HEK293 (cell line): ENCODE data around the gene MLLT1.

Source experiments
- HOXA7 ChIP-seq: sonication (generic); formaldehyde crosslinking; IDR thresholded peaks from 2 replicates; pipeline ENCODE4 v1.8.1; 2022; ENCODE audit warnings: missing genetic modification reagents, borderline replicate concordance
- SETDB1 ChIP-seq: IDR thresholded peaks from one replicate; pipeline ENCODE4 v1.6.1; 2017; ENCODE audit warnings: mild to moderate bottlenecking, low read length, moderate library complexity, mixed read lengths; ENCODE audit not compliant: insufficient read length
- ZNF266 ChIP-seq: fragments of 450-650 bp; formaldehyde crosslinking; IDR thresholded peaks from 2 replicates; pipeline ENCODE4 v1.5.1; 2016; ENCODE audit warnings: missing biosample characterization, missing genetic modification characterization, low read depth
- ZNF549 ChIP-seq: fragments of 450-650 bp; IDR thresholded peaks from 2 replicates; pipeline ENCODE4 v1.5.1; 2018; ENCODE audit warnings: missing biosample characterization, missing genetic modification characterization, mild to moderate bottlenecking, inconsistent platforms, moderate library complexity
- ZNF558 ChIP-seq: fragments of 450-650 bp; formaldehyde crosslinking; IDR thresholded peaks from 2 replicates; pipeline ENCODE4 v1.5.1; 2016; ENCODE audit warnings: missing biosample characterization, missing genetic modification characterization
- ZNF677 ChIP-seq: fragments of 450-650 bp; IDR thresholded peaks from 2 replicates; pipeline ENCODE4 v1.5.0; 2018; ENCODE audit warnings: missing biosample characterization, mild to moderate bottlenecking, missing genetic modification characterization, moderate library complexity
- ZNF785 ChIP-seq: fragments of 450-650 bp; formaldehyde crosslinking; IDR thresholded peaks from 2 replicates; pipeline ENCODE4 v1.5.1; 2016; ENCODE audit warnings: missing biosample characterization, missing genetic modification characterization
- ZSCAN16 ChIP-seq: fragments of 450-650 bp; formaldehyde crosslinking; IDR thresholded peaks from 2 replicates; pipeline ENCODE4 v1.5.1; 2016; ENCODE audit warnings: missing biosample characterization, missing genetic modification characterization
- ZSCAN23 ChIP-seq: fragments of 450-650 bp; formaldehyde crosslinking; IDR thresholded peaks from 2 replicates; pipeline ENCODE4 v1.5.1; 2016; ENCODE audit warnings: missing biosample characterization, missing genetic modification characterization
- TF ChIP-seq, protein P1 (sequence below): fragments of 450-650 bp; formaldehyde crosslinking; IDR thresholded peaks from 2 replicates; pipeline ENCODE4 v1.5.1; 2016; ENCODE audit warnings: missing biosample characterization, missing genetic modification characterization
- TF ChIP-seq, protein P2 (sequence below): fragments of 450-650 bp; formaldehyde crosslinking; IDR thresholded peaks from 2 replicates; pipeline ENCODE4 v1.5.1; 2016; ENCODE audit warnings: missing biosample characterization, missing genetic modification characterization
- TF ChIP-seq, protein P3 (sequence below): fragments of 450-650 bp; formaldehyde crosslinking; IDR thresholded peaks from 2 replicates; pipeline ENCODE4 v1.5.1; 2016; ENCODE audit warnings: missing biosample characterization, missing genetic modification characterization
- TF ChIP-seq, protein P4 (sequence below): fragments of 450-650 bp; formaldehyde crosslinking; IDR thresholded peaks from 2 replicates; pipeline ENCODE4; 2016; ENCODE audit warnings: missing biosample characterization, missing genetic modification characterization
- TF ChIP-seq, protein P5 (sequence below): fragments of 450-650 bp; formaldehyde crosslinking; conservative IDR thresholded peaks from 2 replicates; pipeline ENCODE4 v1.5.1; 2016; ENCODE audit warnings: low read depth, missing biosample characterization, missing genetic modification characterization

DNA sequence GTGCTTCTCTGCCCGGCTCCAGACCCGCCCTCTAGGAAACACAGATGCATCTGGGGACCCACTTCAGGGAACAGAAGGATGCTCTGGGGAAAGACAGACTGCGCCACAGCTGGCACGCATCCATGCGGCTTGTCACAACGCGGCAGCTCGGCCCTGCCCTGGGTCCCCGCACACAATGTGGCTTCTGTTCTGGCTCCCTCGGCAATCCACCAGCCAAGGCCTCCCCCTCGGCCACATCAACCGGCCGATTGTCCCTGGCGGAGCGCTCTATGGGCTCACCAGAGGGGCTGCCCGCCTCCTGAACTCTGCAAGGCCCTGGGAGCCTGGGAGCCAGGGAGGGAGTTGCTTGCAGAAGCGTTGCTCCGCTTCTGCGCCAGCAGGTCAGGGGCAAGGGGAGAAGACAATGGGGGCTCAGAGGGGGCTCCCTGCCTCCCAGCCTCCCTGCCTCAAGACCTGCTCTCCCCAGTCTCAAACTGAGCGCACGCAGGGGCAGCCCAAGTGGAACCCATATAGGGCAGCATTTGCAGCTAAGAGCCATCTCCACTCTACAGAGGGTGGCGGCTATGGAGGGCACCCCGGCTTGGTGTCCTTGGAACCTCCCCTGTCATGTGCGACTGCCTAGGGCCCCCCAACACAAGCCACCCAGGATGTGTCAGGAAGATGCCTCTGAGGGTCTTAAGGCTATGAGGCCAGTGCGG lies 37.9 kb downstream of the MLLT1 start:
- TF ChIP-seq, protein P1, sequence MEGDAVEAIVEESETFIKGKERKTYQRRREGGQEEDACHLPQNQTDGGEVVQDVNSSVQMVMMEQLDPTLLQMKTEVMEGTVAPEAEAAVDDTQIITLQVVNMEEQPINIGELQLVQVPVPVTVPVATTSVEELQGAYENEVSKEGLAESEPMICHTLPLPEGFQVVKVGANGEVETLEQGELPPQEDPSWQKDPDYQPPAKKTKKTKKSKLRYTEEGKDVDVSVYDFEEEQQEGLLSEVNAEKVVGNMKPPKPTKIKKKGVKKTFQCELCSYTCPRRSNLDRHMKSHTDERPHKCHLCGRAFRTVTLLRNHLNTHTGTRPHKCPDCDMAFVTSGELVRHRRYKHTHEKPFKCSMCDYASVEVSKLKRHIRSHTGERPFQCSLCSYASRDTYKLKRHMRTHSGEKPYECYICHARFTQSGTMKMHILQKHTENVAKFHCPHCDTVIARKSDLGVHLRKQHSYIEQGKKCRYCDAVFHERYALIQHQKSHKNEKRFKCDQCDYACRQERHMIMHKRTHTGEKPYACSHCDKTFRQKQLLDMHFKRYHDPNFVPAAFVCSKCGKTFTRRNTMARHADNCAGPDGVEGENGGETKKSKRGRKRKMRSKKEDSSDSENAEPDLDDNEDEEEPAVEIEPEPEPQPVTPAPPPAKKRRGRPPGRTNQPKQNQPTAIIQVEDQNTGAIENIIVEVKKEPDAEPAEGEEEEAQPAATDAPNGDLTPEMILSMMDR (tag by site-specific recombination) = no peak
- TF ChIP-seq, protein P2, sequence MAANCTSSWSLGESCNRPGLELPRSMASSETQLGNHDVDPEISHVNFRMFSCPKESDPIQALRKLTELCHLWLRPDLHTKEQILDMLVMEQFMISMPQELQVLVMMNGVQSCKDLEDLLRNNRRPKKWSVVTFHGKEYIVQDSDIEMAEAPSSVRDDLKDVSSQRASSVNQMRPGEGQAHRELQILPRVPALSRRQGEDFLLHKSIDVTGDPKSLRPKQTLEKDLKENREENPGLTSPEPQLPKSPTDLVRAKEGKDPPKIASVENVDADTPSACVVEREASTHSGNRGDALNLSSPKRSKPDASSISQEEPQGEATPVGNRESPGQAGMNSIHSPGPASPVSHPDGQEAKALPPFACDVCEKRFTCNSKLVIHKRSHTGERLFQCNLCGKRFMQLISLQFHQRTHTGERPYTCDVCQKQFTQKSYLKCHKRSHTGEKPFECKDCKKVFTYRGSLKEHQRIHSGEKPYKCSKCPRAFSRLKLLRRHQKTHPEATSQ = no peak
- TF ChIP-seq ZNF558 (tag by site-specific recombination) (no peak), ZNF677 (tag by site-specific recombination) (no peak), ZNF785 (tag by site-specific recombination) (no peak), ZNF549 (tag by site-specific recombination) (no peak), ZSCAN23 (no peak), ZSCAN16 (no peak), ZNF266 (tag by site-specific recombination) (no peak), HOXA7 (CRISPR knock-in tag) (no peak), SETDB1 (no peak)
- TF ChIP-seq, protein P3, sequence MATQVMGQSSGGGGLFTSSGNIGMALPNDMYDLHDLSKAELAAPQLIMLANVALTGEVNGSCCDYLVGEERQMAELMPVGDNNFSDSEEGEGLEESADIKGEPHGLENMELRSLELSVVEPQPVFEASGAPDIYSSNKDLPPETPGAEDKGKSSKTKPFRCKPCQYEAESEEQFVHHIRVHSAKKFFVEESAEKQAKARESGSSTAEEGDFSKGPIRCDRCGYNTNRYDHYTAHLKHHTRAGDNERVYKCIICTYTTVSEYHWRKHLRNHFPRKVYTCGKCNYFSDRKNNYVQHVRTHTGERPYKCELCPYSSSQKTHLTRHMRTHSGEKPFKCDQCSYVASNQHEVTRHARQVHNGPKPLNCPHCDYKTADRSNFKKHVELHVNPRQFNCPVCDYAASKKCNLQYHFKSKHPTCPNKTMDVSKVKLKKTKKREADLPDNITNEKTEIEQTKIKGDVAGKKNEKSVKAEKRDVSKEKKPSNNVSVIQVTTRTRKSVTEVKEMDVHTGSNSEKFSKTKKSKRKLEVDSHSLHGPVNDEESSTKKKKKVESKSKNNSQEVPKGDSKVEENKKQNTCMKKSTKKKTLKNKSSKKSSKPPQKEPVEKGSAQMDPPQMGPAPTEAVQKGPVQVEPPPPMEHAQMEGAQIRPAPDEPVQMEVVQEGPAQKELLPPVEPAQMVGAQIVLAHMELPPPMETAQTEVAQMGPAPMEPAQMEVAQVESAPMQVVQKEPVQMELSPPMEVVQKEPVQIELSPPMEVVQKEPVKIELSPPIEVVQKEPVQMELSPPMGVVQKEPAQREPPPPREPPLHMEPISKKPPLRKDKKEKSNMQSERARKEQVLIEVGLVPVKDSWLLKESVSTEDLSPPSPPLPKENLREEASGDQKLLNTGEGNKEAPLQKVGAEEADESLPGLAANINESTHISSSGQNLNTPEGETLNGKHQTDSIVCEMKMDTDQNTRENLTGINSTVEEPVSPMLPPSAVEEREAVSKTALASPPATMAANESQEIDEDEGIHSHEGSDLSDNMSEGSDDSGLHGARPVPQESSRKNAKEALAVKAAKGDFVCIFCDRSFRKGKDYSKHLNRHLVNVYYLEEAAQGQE (tag by site-specific recombination) = no peak
- TF ChIP-seq, protein P4, sequence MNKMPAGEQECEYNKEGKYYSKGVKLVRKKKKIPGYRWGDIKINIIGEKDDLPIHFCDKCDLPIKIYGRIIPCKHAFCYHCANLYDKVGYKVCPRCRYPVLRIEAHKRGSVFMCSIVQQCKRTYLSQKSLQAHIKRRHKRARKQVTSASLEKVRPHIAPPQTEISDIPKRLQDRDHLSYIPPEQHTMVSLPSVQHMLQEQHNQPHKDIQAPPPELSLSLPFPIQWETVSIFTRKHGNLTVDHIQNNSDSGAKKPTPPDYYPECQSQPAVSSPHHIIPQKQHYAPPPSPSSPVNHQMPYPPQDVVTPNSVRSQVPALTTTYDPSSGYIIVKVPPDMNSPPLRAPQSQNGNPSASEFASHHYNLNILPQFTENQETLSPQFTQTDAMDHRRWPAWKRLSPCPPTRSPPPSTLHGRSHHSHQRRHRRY (tag by site-specific recombination) = no peak
- TF ChIP-seq, protein P5, sequence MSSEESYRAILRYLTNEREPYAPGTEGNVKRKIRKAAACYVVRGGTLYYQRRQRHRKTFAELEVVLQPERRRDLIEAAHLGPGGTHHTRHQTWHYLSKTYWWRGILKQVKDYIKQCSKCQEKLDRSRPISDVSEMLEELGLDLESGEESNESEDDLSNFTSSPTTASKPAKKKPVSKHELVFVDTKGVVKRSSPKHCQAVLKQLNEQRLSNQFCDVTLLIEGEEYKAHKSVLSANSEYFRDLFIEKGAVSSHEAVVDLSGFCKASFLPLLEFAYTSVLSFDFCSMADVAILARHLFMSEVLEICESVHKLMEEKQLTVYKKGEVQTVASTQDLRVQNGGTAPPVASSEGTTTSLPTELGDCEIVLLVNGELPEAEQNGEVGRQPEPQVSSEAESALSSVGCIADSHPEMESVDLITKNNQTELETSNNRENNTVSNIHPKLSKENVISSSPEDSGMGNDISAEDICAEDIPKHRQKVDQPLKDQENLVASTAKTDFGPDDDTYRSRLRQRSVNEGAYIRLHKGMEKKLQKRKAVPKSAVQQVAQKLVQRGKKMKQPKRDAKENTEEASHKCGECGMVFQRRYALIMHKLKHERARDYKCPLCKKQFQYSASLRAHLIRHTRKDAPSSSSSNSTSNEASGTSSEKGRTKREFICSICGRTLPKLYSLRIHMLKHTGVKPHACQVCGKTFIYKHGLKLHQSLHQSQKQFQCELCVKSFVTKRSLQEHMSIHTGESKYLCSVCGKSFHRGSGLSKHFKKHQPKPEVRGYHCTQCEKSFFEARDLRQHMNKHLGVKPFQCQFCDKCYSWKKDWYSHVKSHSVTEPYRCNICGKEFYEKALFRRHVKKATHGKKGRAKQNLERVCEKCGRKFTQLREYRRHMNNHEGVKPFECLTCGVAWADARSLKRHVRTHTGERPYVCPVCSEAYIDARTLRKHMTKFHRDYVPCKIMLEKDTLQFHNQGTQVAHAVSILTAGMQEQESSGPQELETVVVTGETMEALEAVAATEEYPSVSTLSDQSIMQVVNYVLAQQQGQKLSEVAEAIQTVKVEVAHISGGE = no peak
